ENCODE results near the gene MAP1LC3A. TPM values are rescaled to one million over a fixed set of nuclear protein-coding genes. Genes with fewer than 3 reads are reported as not detected.

The MAP1LC3A gene
- total and polyA plus RNA-seq, 2 experiments from 2014 or later: 80.3 to 83.1 TPM

- Histone ChIP-seq H3K9me3 (ENCODE audit: low read depth) (no peaks in the 10 kb centered on the region), H3K36me3 (ENCODE audit: low read depth) (0 out of 2 replicates have a peak, but pooled peaks cover under 1% of the 10 kb centered on the region), H3K27ac (no peak overlapping the region), H3K4me2 (ENCODE audit: unreplicated experiment) (no peak overlapping the region), H3K9ac (no peak overlapping the region), H3K4me3 (no peak overlapping the region), H2AFZ (no peak overlapping the region), H3K9me2 (ENCODE audit: insufficient read depth) (no peaks in the 10 kb centered on the region), H3F3A (ENCODE audit: insufficient read depth) (peaks cover 10% of the 10 kb centered on the region; the same call in 1 of the 2 replicates), H4K20me1 (ENCODE audit: insufficient read depth) (no peaks in the 10 kb centered on the region), H3K27me3 (replicated peaks; ENCODE audit: insufficient read depth) (no peaks in the 10 kb centered on the region), H3K79me2 (ENCODE audit: insufficient read depth) (no peaks in the 10 kb centered on the region), H3K4me1 (ENCODE audit: insufficient read depth) (no peaks in the 10 kb centered on the region)
- no peak for DNase-seq
- in situ Hi-C loops (cut with MboI): no loop called here
- 88% methylated on average over 11 of the region's 11 CpGs for WGBS, 2 experiments (ENCODE audit: low coverage in 1 of 2, low lambda C conversion rate in 2 of 2, missing lambda C conversion rate in 2 of 2)
- TF ChIP-seq EZH2 (IDR thresholded peaks at IDR 0.05; ENCODE audit: insufficient read depth, poor library complexity, severe bottlenecking): no peak
- TF ChIP-seq EZH2phosphoT487 (IDR thresholded peaks at IDR 0.05; ENCODE audit: insufficient read depth, low read depth): no peak
Measured at GRCh38 chr20:34546751-34547181, 11.8 kb upstream of the MAP1LC3A start.

DNA sequence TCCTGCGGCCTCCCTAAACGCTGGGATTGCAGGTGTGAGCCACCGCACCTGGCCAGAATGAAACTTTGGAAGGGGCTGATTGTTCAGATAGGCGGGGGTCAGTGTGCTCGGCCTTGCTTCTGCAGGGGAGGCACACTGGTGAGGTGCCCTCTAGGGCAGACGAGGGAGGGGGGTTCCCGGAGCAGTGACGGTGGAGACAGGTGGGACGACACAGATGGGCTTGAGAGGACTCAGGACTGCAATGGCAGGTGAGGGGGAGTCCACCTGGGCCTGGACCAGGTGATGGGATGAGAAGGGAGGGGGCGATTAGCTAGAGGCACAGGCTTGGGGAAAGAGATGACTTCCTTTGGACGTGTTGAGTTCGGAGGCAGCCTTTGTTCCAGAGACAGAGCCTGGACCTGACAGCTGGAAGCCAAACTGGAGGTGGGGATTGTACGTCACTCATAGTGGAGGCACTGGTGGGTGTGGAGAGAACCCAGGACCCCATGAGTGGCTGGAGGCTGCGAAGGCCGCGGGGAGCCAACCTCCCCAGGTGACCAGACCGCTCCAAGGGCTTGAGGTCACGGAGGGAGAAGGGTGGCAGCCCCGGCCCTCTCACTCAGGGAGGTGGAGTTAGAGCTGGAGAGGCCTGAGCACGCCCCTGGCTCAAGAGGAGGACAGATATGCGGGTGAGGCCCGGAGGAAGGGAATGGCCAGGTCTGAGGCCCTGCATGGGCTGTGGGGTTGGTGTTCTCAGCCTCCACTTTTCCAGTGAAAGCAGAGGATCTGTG lies 10.5 kb upstream of the MAP1LC3A start:
- TF ChIP-seq EZH2phosphoT487 (IDR thresholded peaks at IDR 0.05; ENCODE audit: insufficient read depth, low read depth) (no peak), EZH2 (IDR thresholded peaks at IDR 0.05; ENCODE audit: insufficient read depth, poor library complexity, severe bottlenecking) (no peak)
- H3K4me2 ChIP-seq (ENCODE audit: unreplicated experiment): no peak overlapping the region
- no peaks in the 10 kb centered on the region for H3K9me3 ChIP-seq (ENCODE audit: low read depth)
- H3F3A ChIP-seq (ENCODE audit: insufficient read depth): peaks cover 10% of the 10 kb centered on the region; the same call in 1 of the 2 replicates
- no peaks in the 10 kb centered on the region for H3K4me1 ChIP-seq (ENCODE audit: insufficient read depth)
- no peak overlapping the region for H3K9ac ChIP-seq
- H4K20me1 ChIP-seq (ENCODE audit: insufficient read depth): no peaks in the 10 kb centered on the region
- no peaks in the 10 kb centered on the region for H3K27me3 ChIP-seq (replicated peaks; ENCODE audit: insufficient read depth)
- H3K36me3 ChIP-seq (ENCODE audit: low read depth): no peaks in the 10 kb centered on the region
- H3K4me3 ChIP-seq: no peak overlapping the region
- H3K9me2 ChIP-seq (ENCODE audit: insufficient read depth): no peaks in the 10 kb centered on the region
- 87 to 89% methylated on average over 21 to 22 of the region's 22 CpGs for WGBS, 2 experiments (ENCODE audit: low coverage in 1 of 2, low lambda C conversion rate in 2 of 2, missing lambda C conversion rate in 2 of 2)
- no peak overlapping the region for H3K27ac ChIP-seq
- in situ Hi-C loops (cut with MboI): no loop called here
- H2AFZ ChIP-seq: no peak overlapping the region
- DNase-seq: no peak
- no peaks in the 10 kb centered on the region for H3K79me2 ChIP-seq (ENCODE audit: insufficient read depth)

- Histone ChIP-seq H3K4me2 (ENCODE audit: unreplicated experiment) (no peak overlapping the region), H3K9me3 (ENCODE audit: low read depth) (no peaks in the 10 kb centered on the region), H3F3A (ENCODE audit: insufficient read depth) (no peaks in the 10 kb centered on the region), H3K9me2 (ENCODE audit: insufficient read depth) (no peaks in the 10 kb centered on the region), H3K4me3 (no peak overlapping the region), H3K27me3 (replicated peaks; ENCODE audit: insufficient read depth) (no peaks in the 10 kb centered on the region), H3K79me2 (ENCODE audit: insufficient read depth) (no peaks in the 10 kb centered on the region), H3K36me3 (ENCODE audit: low read depth) (no peaks in the 10 kb centered on the region), H3K9ac (no peak overlapping the region), H2AFZ (no peak overlapping the region), H3K27ac (no peak overlapping the region), H4K20me1 (ENCODE audit: insufficient read depth) (no peaks in the 10 kb centered on the region), H3K4me1 (ENCODE audit: insufficient read depth) (no peaks in the 10 kb centered on the region)
- peak; percentile 39 for DNase-seq
- 62 to 69% methylated on average over 20 of the region's 20 CpGs for WGBS, 2 experiments (ENCODE audit: low coverage in 1 of 2, low lambda C conversion rate in 2 of 2, missing lambda C conversion rate in 2 of 2)
- TF ChIP-seq EZH2 (IDR thresholded peaks at IDR 0.05; ENCODE audit: insufficient read depth, poor library complexity, severe bottlenecking): no peak
- no peak for TF ChIP-seq EZH2phosphoT487 (IDR thresholded peaks at IDR 0.05; ENCODE audit: insufficient read depth, low read depth)
- in situ Hi-C loops (cut with MboI): no loop called here
Measured at GRCh38 chr20:34549291-34549928, 9.1 kb upstream of the MAP1LC3A start.

DNA sequence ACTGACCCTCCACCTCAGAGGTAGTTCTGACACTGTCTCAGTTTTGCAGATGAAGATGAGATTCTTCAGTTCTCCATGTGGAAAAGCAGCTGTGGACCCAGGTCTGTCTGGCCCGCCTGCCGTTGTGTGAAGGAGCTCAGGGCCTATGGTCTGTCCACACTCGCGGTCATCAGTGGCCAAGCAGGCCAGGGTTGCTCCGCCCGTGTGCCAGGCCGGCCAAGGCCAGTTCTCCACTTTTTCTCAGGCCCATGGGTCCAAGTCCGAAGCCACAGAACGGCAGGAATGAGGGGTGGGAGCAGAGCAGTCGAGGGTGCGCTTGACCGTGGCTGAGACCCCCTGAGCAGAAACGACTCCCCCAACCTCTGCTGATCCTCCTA lies 8.6 kb upstream of the MAP1LC3A start:
- no peaks in the 10 kb centered on the region for H3K27me3 ChIP-seq (replicated peaks; ENCODE audit: insufficient read depth)
- no peaks in the 10 kb centered on the region for H3K9me3 ChIP-seq (ENCODE audit: low read depth)
- DNase-seq: no peak
- TF ChIP-seq EZH2phosphoT487 (IDR thresholded peaks at IDR 0.05; ENCODE audit: insufficient read depth, low read depth): no peak
- no peak for TF ChIP-seq EZH2 (IDR thresholded peaks at IDR 0.05; ENCODE audit: insufficient read depth, poor library complexity, severe bottlenecking)
- H3K9ac ChIP-seq: no peak overlapping the region
- no peaks in the 10 kb centered on the region for H3F3A ChIP-seq (ENCODE audit: insufficient read depth)
- H4K20me1 ChIP-seq (ENCODE audit: insufficient read depth): no peaks in the 10 kb centered on the region
- H3K27ac ChIP-seq: no peak overlapping the region
- 82 to 84% methylated on average over 13 of the region's 13 CpGs for WGBS, 2 experiments (ENCODE audit: low coverage in 1 of 2, low lambda C conversion rate in 2 of 2, missing lambda C conversion rate in 2 of 2)
- no peaks in the 10 kb centered on the region for H3K9me2 ChIP-seq (ENCODE audit: insufficient read depth)
- H2AFZ ChIP-seq: no peak overlapping the region
- in situ Hi-C loops (cut with MboI): no loop called here
- no peaks in the 10 kb centered on the region for H3K36me3 ChIP-seq (ENCODE audit: low read depth)
- H3K4me3 ChIP-seq: no peak overlapping the region
- no peaks in the 10 kb centered on the region for H3K79me2 ChIP-seq (ENCODE audit: insufficient read depth)
- H3K4me2 ChIP-seq (ENCODE audit: unreplicated experiment): no peak overlapping the region
- H3K4me1 ChIP-seq (ENCODE audit: insufficient read depth): no peaks in the 10 kb centered on the region

All from GM23248 (cell line).